Ovary (tissue), 9 donors: ENCODE measurements around the gene CC2D2A. TPM values are rescaled to one million over a fixed set of nuclear protein-coding genes. Genes with fewer than 3 reads are reported as not detected.

ENCODE experiments used
- DNase-seq, 5 donors: peaks; one replicate each; pipeline ENCODE4 v3.0.0-alpha.2; 2019 to 2020
- H3K27ac ChIP-seq, 2 donors: fragments of 200-600 bp; one replicate each; pipeline versions ENCODE4 v1.5.1 to v1.8.0; 2019 to 2022
- H3K27me3 ChIP-seq: fragments of 200-600 bp; one replicate; pipeline ENCODE4 v1.8.0; 2022
- H3K36me3 ChIP-seq: fragments of 200-600 bp; sonication (generic); one replicate; pipeline ENCODE4 v1.5.1; 2019
- H3K4me1 ChIP-seq: one replicate; pipeline ENCODE4 v1.8.1; 2013; ENCODE audit warnings: mild to moderate bottlenecking, moderate library complexity; ENCODE audit not compliant: insufficient read depth
- H3K4me3 ChIP-seq: fragments of 200-600 bp; sonication (generic); one replicate; pipeline ENCODE4 v1.5.1; 2017
- H3K9me3 ChIP-seq, 2 donors: fragments of 200-600 bp in 1 of 2; sonication (generic) in 1 of 2; one replicate each; pipeline versions ENCODE4 v1.5.1 to v1.8.1; 2013 to 2019; ENCODE audit warnings: mild to moderate bottlenecking in 1 of 2, moderate library complexity in 1 of 2
- EP300 ChIP-seq: sonication (generic); formaldehyde crosslinking; IDR thresholded peaks from one replicate; pipeline ENCODE4 v1.6.1; 2017; ENCODE audit warnings: antibody characterized with exemption
- POLR2A ChIP-seq: fragments of 450-650 bp; IDR thresholded peaks from one replicate; pipeline ENCODE4 v1.6.1; 2017; ENCODE audit warnings: antibody characterized with exemption, mild to moderate bottlenecking, moderate library complexity
- WGBS, 3 donors: extraction: QIAGEN DNeasy Blood & Tissue Kit in 1 of 3; methylation state at CpG; one replicate each; pipeline versions ENCODE4 v1.1.5 to v1.1.7; 2013 to 2017; 5-methylcytosine and 5-hydroxymethylcytosine counted together
- intact Hi-C, 4 donors: fragments of 100-400 bp; cut with DNase I; formaldehyde crosslinking; loops; one replicate each; pipeline versions ENCODE4 v1.11.0 to v1.15.1; 2022 to 2023
- polyA plus RNA-seq, 2 donors: library from polyadenylated mRNA; stranded (reverse); fragments of 200-250 nt in 1 of 2; fragments of 350-450 nt in 1 of 2; fragmentation: Illumina TruSeq in 1 of 2; extraction: RNeasy Lipid Tissue Mini Kit (QIAGEN cat#74804) in 1 of 2; gene quantifications; one replicate each; pipeline ENCODE4 v1.2.3, GENCODE V29; 2013 to 2014
- total RNA-seq, 7 donors: library from RNA; depleted of rRNA in 2 of 7; stranded (reverse); fragments of >200 nt in 2 of 7; fragmentation: NEBNext Ultra II Directional in 3 of 7; extraction: Animal tissue kit (Norgen Biotek cat#: 25700) in 3 of 7; gene quantifications; one replicate each; pipeline versions ENCODE4 v1.1.0 to v1.2.4, GENCODE V29; 2016 to 2023
- TF ChIP-seq, protein P1 (sequence below), 3 donors: fragments of 450-650 bp in 2 of 3; fragments of 200-600 bp in 1 of 3; IDR thresholded peaks; one replicate each; pipeline versions ENCODE4 v1.5.1 to v1.8.0; 2016 to 2022; ENCODE audit warnings: antibody characterized with exemption in 3 of 3, mild to moderate bottlenecking in 1 of 3
- donor health status: DM: no; HTN: no; CAD: no; lungs with moderate emphysema.
- donor health status: DM: no; HTN: no; CAD: no.
- donor health status: Bipolar disorder and iron deficiency.
- donor health status: DM: yes; HTN: yes; CAD: no.
- donor health status: DM: no; HTN: no; CAD: no.
- donor health status: DM: yes; HTN: yes; CAD: no.

Gene CC2D2A
- total and polyA plus RNA-seq, 9 donors = 9.4 to 53.9 (median 17.5) TPM

DNA sequence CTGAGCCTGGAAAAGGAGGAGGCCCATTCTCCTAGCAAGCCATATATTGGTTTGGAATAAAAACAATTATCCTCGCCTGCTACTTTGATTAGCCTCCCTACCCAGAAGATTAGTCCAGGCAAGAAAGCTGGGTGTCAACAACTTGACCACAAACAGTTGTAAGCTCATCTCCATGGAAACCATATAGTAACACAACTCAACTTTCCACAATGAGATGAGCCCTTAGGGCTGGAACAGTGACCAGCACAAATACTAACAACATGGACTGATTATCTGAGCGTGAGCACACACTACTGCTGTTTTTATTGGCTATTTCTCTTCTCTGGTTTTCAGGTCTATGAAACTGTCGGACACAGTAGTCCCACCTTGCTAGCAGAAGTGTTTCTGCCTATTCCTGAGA lies 80.8 kb downstream of the CC2D2A start:
- no peak for TF ChIP-seq POLR2A
- TF ChIP-seq, protein P1, sequence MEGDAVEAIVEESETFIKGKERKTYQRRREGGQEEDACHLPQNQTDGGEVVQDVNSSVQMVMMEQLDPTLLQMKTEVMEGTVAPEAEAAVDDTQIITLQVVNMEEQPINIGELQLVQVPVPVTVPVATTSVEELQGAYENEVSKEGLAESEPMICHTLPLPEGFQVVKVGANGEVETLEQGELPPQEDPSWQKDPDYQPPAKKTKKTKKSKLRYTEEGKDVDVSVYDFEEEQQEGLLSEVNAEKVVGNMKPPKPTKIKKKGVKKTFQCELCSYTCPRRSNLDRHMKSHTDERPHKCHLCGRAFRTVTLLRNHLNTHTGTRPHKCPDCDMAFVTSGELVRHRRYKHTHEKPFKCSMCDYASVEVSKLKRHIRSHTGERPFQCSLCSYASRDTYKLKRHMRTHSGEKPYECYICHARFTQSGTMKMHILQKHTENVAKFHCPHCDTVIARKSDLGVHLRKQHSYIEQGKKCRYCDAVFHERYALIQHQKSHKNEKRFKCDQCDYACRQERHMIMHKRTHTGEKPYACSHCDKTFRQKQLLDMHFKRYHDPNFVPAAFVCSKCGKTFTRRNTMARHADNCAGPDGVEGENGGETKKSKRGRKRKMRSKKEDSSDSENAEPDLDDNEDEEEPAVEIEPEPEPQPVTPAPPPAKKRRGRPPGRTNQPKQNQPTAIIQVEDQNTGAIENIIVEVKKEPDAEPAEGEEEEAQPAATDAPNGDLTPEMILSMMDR (IDR thresholded peaks at IDR 0.05) = no peak
- H3K4me3 ChIP-seq = no peak overlapping the region
- no peaks in the 10 kb centered on the region for H3K27me3 ChIP-seq
- H3K4me1 ChIP-seq = peaks cover 3% of the 10 kb centered on the region
- no peaks in the 10 kb centered on the region for H3K36me3 ChIP-seq
- DNase-seq = no peak
- intact Hi-C loops = no loop called here
- WGBS, 3 donors = 96 to 97% (median 97%) methylated on average over 3 of the region's 3 CpGs
- H3K9me3 ChIP-seq = no peaks in the 10 kb centered on the region
- no peak overlapping the region for H3K27ac ChIP-seq

DNA sequence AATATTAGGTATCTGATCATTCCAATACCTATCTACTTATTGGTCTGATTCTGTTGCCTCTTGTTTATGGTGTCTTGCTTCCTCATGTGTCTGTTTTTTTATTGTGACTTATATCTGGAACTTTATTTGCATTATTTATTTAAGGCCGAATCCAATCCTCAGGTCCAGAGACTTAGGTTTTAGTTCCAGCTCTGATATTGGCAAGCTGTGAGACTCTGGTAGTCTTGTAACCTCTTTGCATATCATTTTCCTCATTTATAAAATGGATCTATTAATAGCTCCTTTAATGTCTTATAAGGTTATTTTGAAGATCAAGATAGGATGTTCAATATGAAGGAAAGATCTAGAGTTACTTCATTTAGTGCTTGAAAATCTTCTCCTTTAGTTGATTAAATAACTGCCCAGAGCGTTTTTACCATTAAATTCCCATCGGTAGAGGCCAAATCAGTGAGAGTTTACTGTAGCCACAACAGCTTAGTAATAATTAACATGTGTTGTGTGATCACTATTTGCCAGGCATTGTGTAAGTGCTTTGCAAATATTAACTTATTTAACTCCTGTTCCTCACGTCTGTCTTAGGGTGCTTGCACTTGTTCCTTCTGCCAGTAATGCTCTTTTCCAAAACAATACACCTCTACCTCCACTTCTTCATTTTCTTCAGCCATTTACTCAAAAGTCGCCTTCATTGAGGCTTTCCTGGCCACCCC lies 82.2 kb downstream of the CC2D2A start:
- no peaks in the 10 kb centered on the region for H3K4me1 ChIP-seq
- TF ChIP-seq, protein P1 (IDR thresholded peaks at IDR 0.05) = no peak
- TF ChIP-seq EP300 = no peak
- no peak for TF ChIP-seq POLR2A
- no peaks in the 10 kb centered on the region for H3K27me3 ChIP-seq
- no peak for DNase-seq
- H3K36me3 ChIP-seq = no peaks in the 10 kb centered on the region
- H3K9me3 ChIP-seq = no peaks in the 10 kb centered on the region
- intact Hi-C loops = no loop called here
- H3K4me3 ChIP-seq = no peak overlapping the region
- H3K27ac ChIP-seq = no peak overlapping the region
- 85 to 89% (median 87%) methylated on average over 5 of the region's 5 CpGs for WGBS, 3 donors

DNA sequence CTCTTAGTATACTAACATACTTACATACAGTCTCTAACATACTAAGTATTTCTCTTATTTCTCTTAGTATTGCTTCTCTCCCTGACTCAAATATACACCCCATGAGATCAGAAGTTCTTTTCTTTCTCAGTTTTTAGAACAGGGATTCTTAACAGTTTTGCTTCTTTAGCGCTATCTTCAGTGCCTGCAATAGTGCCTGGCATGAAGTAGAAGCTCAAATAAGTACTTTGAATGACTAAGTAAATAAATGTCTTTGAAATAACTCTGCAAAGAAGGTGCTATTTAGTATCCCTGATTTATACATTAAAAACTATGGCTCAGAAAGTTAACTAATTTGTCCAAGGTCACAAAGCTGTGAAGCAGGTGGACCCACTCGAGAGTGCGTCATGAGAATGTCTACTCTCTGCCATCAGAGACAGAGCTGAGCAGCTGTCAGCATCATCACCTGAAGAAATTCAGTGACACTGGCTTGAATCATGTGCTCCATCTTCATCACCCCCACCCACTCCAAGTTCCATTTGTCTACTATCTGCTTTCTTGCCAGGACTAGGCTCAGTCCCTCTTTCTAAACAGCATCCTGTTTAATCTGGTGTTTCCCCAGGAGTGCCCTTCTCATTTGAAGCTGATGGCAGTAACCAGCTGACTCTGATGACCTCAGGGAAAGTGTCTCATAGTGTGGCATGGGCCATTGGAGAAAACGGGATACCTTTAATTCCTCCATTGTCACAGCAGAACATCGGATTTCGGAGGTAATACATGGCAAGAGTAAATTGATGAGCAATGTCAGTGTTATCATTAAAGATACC lies 83.1 kb downstream of the CC2D2A start:
- Histone ChIP-seq H3K4me3 (no peak overlapping the region), H3K9me3 (no peaks in the 10 kb centered on the region), H3K4me1 (no peaks in the 10 kb centered on the region), H3K27me3 (no peaks in the 10 kb centered on the region), H3K36me3 (no peaks in the 10 kb centered on the region), H3K27ac (no peak overlapping the region)
- no peak for DNase-seq
- 90 to 93% (median 92%) methylated on average over 6 of the region's 6 CpGs for WGBS, 3 donors
- intact Hi-C loops = no loop called here
- TF ChIP-seq, protein P1 (IDR thresholded peaks at IDR 0.05) = no peak
- TF ChIP-seq EP300 (no peak), POLR2A (no peak)

DNA sequence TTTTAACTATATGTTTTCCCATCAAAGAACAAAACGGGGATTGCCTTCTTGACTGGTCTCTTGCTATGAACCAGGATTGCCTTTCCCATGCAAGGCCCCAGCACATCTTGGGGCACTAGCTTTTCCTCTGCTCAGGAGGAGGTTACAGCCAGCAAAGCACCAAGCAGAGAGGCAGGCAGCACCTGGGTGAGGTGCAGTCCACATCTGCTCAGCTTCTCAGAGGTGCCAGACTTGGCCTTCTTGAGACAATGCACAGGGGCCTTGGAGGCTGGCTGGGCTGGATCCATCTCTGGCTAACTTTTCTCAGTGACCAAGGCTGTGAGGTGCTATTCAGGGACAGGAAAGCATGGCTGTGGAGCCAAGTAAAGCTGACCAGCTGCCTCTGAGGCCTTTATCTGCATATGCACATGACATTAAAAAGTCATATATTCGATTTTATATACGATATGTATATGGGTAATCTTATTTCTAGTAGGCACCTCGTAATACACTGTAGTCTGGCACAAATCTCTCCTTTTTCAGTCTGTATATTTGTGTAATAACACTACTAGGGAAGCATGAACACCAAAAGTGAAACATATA lies 86.9 kb downstream of the CC2D2A start:
- H3K27me3 ChIP-seq = no peaks in the 10 kb centered on the region
- H3K36me3 ChIP-seq = no peaks in the 10 kb centered on the region
- no peak for DNase-seq
- no peak overlapping the region for H3K4me3 ChIP-seq
- H3K9me3 ChIP-seq = no peaks in the 10 kb centered on the region
- H3K4me1 ChIP-seq = no peaks in the 10 kb centered on the region
- no peak overlapping the region for H3K27ac ChIP-seq
- TF ChIP-seq, protein P1 (IDR thresholded peaks at IDR 0.05) = no peak
- TF ChIP-seq EP300 (no peak), POLR2A (no peak)
- intact Hi-C loops = no loop called here
- WGBS, 3 donors = 78 to 90% (median 86%) methylated on average over 4 of the region's 4 CpGs
